Measurements from ENCODE around the gene COL18A1. TPM values are rescaled to one million over a fixed set of nuclear protein-coding genes. Genes with fewer than 3 reads are reported as not detected.

The COL18A1 gene
- total RNA-seq, 2 donors from 2014 or later: 56.2 to 229 TPM

- no peaks in the 10 kb centered on the region for H3K9me3 ChIP-seq
- intact Hi-C loops (cut with DNase I): no loop called here
- H3K4me3 ChIP-seq: no peak overlapping the region
- no peaks in the 10 kb centered on the region for H3K27me3 ChIP-seq (replicated peaks; ENCODE audit: insufficient read depth)
- TF ChIP-seq CTCF (IDR thresholded peaks at IDR 0.05) (no peak), POLR2AphosphoS5 (IDR thresholded peaks at IDR 0.05) (no peak), POLR2A (IDR thresholded peaks at IDR 0.05) (no peak)
- peaks cover 0 to 4% of the 10 kb centered on the region in 2 donors for H3K36me3 ChIP-seq
- DNase-seq (ENCODE audit: low spot score): no peak
- 80% methylated on average over 39 of the region's 40 CpGs for WGBS
- no peak overlapping the region for H3K27ac ChIP-seq
- H3K4me1 ChIP-seq (replicated peaks): no peaks in the 10 kb centered on the region
Measured at GRCh38 chr21:45482899-45483821, 78.2 kb downstream of the COL18A1 start.

GRCh38 chr21:45484318-45484717 lies 79.4 kb downstream of the COL18A1 start:
- H3K4me1 ChIP-seq (replicated peaks): no peaks in the 10 kb centered on the region
- no peak for DNase-seq (ENCODE audit: low spot score)
- no peak overlapping the region for H3K4me3 ChIP-seq
- H3K9me3 ChIP-seq: no peaks in the 10 kb centered on the region
- TF ChIP-seq POLR2A (IDR thresholded peaks at IDR 0.05): no peak
- no peak for TF ChIP-seq CTCF (IDR thresholded peaks at IDR 0.05)
- no peak for TF ChIP-seq POLR2AphosphoS5 (IDR thresholded peaks at IDR 0.05)
- peaks cover 0 to 4% of the 10 kb centered on the region in 2 donors for H3K36me3 ChIP-seq
- no peaks in the 10 kb centered on the region for H3K27me3 ChIP-seq (replicated peaks; ENCODE audit: insufficient read depth)
- intact Hi-C loops (cut with DNase I): no loop called here
- 94% methylated on average over 6 of the region's 6 CpGs for WGBS
- H3K27ac ChIP-seq: no peak overlapping the region

- WGBS: 89% methylated on average over 25 of the region's 25 CpGs
- H3K36me3 ChIP-seq: peaks cover 0 to 4% of the 10 kb centered on the region in 2 donors
- intact Hi-C loops (cut with DNase I): no loop called here
- no peak for DNase-seq (ENCODE audit: low spot score)
- no peaks in the 10 kb centered on the region for H3K4me1 ChIP-seq (replicated peaks)
- no peak overlapping the region for H3K4me3 ChIP-seq
- H3K27me3 ChIP-seq (replicated peaks; ENCODE audit: insufficient read depth): no peaks in the 10 kb centered on the region
- TF ChIP-seq POLR2AphosphoS5 (IDR thresholded peaks at IDR 0.05) (no peak), CTCF (IDR thresholded peaks at IDR 0.05) (no peak), POLR2A (IDR thresholded peaks at IDR 0.05) (no peak)
- no peak overlapping the region for H3K27ac ChIP-seq
- no peaks in the 10 kb centered on the region for H3K9me3 ChIP-seq
Measured at GRCh38 chr21:45485686-45486442, 80.9 kb downstream of the COL18A1 start.

GRCh38 chr21:45486443-45487160 lies 81.6 kb downstream of the COL18A1 start:
- intact Hi-C loops (cut with DNase I): no loop called here
- H3K36me3 ChIP-seq: peaks cover 0 to 4% of the 10 kb centered on the region in 2 donors
- no peak overlapping the region for H3K27ac ChIP-seq
- no peaks in the 10 kb centered on the region for H3K27me3 ChIP-seq (replicated peaks; ENCODE audit: insufficient read depth)
- no peaks in the 10 kb centered on the region for H3K4me1 ChIP-seq (replicated peaks)
- TF ChIP-seq POLR2AphosphoS5 (IDR thresholded peaks at IDR 0.05) (no peak), POLR2A (IDR thresholded peaks at IDR 0.05) (no peak), CTCF (IDR thresholded peaks at IDR 0.05) (no peak)
- no peaks in the 10 kb centered on the region for H3K9me3 ChIP-seq
- H3K4me3 ChIP-seq: no peak overlapping the region
- 85% methylated on average over 29 of the region's 29 CpGs for WGBS
- DNase-seq (ENCODE audit: low spot score): no peak
